Measurements from ENCODE around the gene GAB1.

The GAB1 gene

DNA sequence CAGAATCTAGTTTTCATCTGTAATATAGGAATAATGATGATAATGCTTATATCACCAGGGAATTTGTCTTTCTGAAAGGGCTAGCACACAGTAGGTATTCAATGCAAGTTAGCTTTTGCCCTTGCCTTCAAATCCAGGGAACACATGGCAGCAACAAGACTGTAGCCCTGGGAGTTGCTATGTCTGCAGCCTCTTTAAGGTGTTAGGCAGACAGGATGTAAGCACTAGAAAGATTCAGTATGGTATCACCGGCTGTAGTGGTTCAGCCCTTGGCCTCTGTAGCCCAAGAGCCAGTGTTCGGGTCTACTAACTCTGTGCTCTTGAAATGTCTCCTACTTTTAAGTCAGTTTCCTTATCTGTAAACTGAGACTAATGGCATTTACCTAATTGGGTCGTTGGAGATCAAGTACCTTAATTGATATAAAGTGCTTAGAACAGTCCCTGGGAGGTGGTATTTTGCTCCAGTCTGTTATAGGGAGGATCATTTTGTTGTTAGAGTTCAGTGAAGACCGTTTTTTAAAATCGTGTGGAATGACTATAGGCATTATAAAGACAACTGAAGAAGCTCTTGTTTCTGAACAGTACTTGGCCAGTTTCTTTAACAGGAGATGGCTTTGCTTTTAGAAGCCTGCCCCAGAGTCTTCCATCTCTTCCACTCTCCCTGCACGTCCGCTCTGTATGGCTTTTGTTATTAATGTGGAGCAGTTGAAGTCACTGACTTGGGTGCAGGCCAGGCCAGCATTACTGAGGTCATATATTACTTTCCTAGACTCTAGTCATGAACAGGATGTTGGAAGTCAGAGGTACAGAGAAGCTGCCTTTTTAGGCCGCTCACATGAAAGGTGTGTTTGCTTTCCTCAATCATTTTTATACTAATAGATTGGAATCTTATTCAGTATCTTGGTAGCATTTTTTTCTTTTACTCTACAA lies 44.8 kb downstream of the GAB1 start:
- Mint-ChIP-seq H3K36me3 (ENCODE audit: low read depth) (no peaks in the 10 kb centered on the region), H3K4me3 (no peak overlapping the region), H3K27me3 (ENCODE audit: low read depth) (no peaks in the 10 kb centered on the region), H3K27ac (no peak overlapping the region), H3K9me3 (no peaks in the 10 kb centered on the region), H3K4me1 (ENCODE audit: low read depth) (no peaks in the 10 kb centered on the region)

DNA sequence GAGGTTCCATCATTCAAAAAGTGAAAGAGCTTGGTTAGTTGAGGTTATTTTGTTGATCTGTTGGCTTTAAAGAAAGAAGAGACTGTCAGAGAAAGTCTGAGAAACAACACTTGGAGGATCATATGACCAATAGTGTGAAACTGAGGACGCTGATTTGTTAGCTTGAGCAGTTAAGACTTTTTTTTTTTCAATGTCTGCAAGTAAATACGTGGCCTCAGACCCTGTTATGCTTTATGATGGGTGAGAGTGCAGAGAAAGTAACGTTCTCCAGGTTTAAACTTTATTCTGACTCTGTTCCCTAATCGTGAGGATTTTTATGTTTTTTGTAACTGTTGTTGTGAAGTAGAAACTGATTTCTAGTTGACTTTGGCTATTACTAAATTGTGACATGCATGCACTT lies 45.9 kb downstream of the GAB1 start:
- H3K4me3 Mint-ChIP-seq, result no peak overlapping the region
- no peak overlapping the region for H3K27ac Mint-ChIP-seq
- no peaks in the 10 kb centered on the region for H3K36me3 Mint-ChIP-seq (ENCODE audit: low read depth)
- H3K4me1 Mint-ChIP-seq (ENCODE audit: low read depth), result no peaks in the 10 kb centered on the region
- H3K27me3 Mint-ChIP-seq (ENCODE audit: low read depth), result peaks cover 1% of the 10 kb centered on the region
- no peaks in the 10 kb centered on the region for H3K9me3 Mint-ChIP-seq

DNA sequence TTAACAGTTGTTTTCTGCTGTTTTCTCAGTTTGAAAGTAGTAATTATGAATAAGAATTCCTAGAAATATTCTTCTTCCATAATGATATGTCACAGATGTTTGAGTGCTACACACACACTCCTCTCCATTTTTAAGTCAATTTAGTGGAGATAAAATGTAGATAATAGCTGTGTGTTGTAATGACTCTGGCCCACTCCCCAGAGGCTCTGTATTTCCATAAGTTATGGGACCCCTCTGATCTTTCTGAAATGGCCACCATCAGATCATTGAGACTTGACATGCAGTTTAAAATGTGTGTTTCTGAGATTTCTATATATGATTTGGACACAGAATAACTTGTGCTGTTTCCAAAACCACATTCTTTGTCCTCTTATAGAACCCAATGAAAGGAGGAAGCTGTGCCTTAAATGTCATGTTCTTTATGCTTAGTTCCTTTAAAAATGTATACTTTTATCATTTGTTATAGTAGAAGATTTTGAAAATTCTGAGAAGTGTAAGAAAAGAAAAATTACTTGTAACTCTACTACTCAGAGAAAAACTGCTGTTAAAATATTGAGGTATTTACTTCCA lies 46.4 kb downstream of the GAB1 start:
- Mint-ChIP-seq H3K27ac (no peak overlapping the region), H3K4me1 (ENCODE audit: low read depth) (no peaks in the 10 kb centered on the region), H3K36me3 (ENCODE audit: low read depth) (no peaks in the 10 kb centered on the region), H3K9me3 (no peaks in the 10 kb centered on the region), H3K27me3 (ENCODE audit: low read depth) (peaks cover 4% of the 10 kb centered on the region), H3K4me3 (no peak overlapping the region)

DNA sequence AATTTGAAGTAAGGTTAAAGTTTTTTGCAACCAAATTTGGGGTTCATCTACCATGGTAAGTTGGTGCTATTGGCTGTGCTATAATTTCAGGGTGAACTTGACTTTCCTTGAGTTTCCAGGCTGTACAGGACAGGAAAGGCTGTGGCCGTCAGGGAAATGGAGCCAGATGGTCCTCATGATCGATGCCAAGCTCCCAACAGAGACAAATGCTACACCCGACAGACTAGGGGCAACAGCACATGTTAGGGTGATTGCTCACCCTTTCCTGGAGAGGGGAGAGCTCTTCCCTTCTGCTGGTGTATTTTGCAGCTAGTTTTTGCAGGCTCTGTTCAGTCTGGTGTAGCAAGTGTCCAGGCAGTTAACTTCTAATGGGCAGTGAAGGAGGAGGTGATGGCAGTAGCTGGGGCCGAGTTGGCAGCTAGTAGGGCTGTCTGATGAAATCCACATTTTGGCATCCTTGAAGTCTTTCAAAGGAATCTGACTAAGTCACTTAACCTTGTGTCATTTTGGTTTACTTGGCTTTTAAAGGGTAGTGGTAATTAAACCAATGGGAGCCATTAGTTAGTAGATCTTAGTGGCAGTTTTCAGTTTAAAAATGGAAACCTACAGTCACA lies 47.8 kb downstream of the GAB1 start:
- no peak overlapping the region for H3K4me3 Mint-ChIP-seq
- H3K36me3 Mint-ChIP-seq (ENCODE audit: low read depth), result no peaks in the 10 kb centered on the region
- H3K27me3 Mint-ChIP-seq (ENCODE audit: low read depth), result peaks cover 4% of the 10 kb centered on the region
- no peaks in the 10 kb centered on the region for H3K4me1 Mint-ChIP-seq (ENCODE audit: low read depth)
- no peaks in the 10 kb centered on the region for H3K9me3 Mint-ChIP-seq
- no peak overlapping the region for H3K27ac Mint-ChIP-seq

DNA sequence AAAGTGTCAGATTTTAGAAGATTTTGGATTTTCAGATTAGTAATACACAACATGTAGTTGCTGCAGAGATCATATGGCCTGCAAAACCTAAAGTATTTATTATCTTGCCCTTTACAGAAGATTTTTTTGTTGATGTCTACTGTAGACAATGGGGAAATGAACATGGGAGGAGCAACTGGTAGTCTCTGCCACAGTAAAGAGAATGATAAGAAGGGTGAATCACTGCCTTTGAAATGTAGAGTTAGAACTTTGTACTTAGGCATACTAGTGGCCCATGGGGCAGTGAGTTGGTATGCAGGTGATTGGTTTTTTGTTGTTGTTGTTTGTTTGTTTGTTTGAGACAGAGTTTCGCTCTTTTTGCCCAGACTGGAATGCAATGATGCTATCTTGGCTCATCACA lies 50.1 kb downstream of the GAB1 start:
- H3K4me1 Mint-ChIP-seq (ENCODE audit: low read depth), result no peaks in the 10 kb centered on the region
- H3K36me3 Mint-ChIP-seq (ENCODE audit: low read depth), result no peaks in the 10 kb centered on the region
- no peaks in the 10 kb centered on the region for H3K9me3 Mint-ChIP-seq
- H3K27ac Mint-ChIP-seq, result no peak overlapping the region
- H3K27me3 Mint-ChIP-seq (ENCODE audit: low read depth), result peaks cover 16% of the 10 kb centered on the region
- H3K4me3 Mint-ChIP-seq, result no peak overlapping the region

DNA sequence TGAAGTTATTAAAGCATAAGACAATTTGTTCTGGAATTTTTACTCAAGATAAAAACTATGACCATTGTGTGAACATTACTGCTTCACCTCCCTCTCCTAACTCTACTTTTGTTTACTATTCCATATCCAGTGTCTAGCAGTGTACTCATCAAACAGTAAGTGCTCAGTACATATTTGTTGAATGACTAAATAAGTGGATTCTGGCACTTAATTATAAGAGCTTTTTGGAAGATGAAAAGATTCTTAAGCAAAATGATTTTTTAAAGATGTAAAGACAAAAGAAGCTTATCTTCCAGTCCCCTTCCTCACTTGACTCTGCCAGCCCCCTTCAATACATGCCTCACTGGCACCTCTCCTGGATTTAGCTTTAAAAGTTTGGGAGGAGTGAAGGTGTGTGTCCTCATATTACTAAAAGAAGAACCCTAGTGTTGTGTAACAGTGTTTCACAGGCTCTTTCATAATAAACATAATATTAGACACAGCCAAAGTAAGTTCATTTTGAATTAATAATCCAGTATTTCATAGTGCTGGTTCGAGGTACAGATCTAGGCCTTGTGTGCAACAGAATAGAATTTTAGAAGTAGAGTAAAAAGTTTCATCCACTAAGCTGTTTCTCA lies 53.0 kb downstream of the GAB1 start:
- H3K4me1 Mint-ChIP-seq (ENCODE audit: low read depth), result no peaks in the 10 kb centered on the region
- H3K27me3 Mint-ChIP-seq (ENCODE audit: low read depth), result peaks cover 26% of the 10 kb centered on the region
- H3K36me3 Mint-ChIP-seq (ENCODE audit: low read depth), result no peaks in the 10 kb centered on the region
- H3K9me3 Mint-ChIP-seq, result no peaks in the 10 kb centered on the region
- H3K27ac Mint-ChIP-seq, result no peak overlapping the region
- H3K4me3 Mint-ChIP-seq, result no peak overlapping the region

DNA sequence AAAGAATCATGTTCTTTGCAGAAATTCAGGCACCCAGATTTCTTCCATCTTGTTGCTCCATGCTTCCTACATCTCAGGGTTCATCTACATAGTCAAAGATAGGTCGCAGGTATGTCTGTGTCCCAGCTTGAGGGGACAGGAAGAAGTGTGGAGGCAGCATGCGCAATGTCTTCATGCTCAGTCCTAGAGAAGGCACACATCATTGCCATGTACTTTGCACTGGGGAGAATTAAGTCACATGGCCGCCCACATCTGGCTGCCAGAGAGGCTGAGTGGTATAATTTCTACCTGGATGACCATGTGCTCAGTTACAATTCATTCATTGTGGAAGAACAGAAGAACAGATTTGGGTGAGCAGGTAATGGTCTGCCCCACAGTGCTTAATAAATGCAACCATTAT lies 54.1 kb downstream of the GAB1 start:
- Mint-ChIP-seq H3K27me3 (ENCODE audit: low read depth) (peaks cover 28% of the 10 kb centered on the region), H3K27ac (no peak overlapping the region), H3K4me3 (no peak overlapping the region), H3K4me1 (ENCODE audit: low read depth) (no peaks in the 10 kb centered on the region), H3K9me3 (no peaks in the 10 kb centered on the region), H3K36me3 (ENCODE audit: low read depth) (no peaks in the 10 kb centered on the region)

DNA sequence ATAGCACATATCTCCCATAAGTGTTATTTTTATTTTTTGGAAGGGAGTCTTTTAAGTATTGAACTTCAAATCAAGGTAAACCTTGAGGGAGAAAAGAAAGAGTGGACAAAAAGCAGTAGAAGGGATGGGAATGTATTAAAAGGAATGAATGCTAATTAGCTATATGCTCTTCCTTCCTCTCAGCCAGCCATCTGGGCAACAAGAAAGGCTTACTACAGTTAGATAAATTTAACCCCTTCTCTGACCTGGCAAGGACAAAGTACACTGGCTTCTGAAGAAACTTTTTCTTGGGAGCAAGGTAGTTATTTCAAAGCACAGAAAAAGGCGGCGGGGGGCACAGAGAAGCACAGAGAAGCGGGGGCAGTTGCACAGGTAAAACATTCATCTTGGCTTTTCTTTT lies 54.6 kb downstream of the GAB1 start:
- H3K4me3 Mint-ChIP-seq, result no peak overlapping the region
- H3K9me3 Mint-ChIP-seq, result no peaks in the 10 kb centered on the region
- H3K27ac Mint-ChIP-seq, result no peak overlapping the region
- no peaks in the 10 kb centered on the region for H3K36me3 Mint-ChIP-seq (ENCODE audit: low read depth)
- H3K27me3 Mint-ChIP-seq (ENCODE audit: low read depth), result peaks cover 31% of the 10 kb centered on the region
- H3K4me1 Mint-ChIP-seq (ENCODE audit: low read depth), result no peaks in the 10 kb centered on the region

DNA sequence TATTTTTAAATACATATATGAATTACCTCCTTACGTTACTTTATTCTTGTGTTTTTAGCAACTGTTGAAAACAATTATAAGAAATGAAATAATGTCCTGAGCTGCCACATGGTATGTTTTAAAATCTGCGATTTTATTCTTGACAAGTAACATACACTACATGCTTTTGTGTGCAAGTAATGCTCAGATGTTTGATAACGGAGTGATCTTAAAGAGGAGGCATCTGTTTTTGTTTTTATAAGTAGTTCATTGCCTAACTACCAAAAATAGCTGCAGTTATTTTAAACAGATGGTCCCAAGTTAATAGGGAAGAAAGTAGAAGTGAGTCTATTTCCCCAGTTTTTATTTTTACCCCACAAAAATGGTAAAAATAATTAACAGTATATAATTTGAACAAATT lies 55.2 kb downstream of the GAB1 start:
- Mint-ChIP-seq H3K4me1 (ENCODE audit: low read depth) (no peaks in the 10 kb centered on the region), H3K36me3 (ENCODE audit: low read depth) (no peaks in the 10 kb centered on the region), H3K9me3 (no peaks in the 10 kb centered on the region), H3K27ac (no peak overlapping the region), H3K4me3 (no peak overlapping the region), H3K27me3 (ENCODE audit: low read depth) (peaks cover 37% of the 10 kb centered on the region)

DNA sequence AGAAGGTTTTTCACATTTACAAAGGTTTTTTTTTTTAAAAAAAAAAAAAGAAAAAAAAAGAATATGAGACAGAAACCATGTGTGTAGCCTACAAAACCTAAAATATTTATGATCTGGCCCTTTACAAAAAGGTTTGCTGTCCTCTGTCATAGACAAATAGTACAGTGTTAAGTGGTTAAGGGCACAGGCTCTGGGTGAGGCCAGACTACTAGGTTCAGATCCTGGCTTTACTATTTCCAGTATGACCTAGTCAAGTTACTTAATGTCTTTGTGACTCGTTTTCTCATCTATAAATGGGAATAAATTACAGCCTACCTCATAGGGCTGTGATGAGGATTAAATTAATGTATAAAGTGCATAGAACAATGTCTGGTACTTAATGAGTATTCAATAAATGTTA lies 56.5 kb downstream of the GAB1 start:
- H3K27ac Mint-ChIP-seq, result no peak overlapping the region
- no peak overlapping the region for H3K4me3 Mint-ChIP-seq
- H3K4me1 Mint-ChIP-seq (ENCODE audit: low read depth), result no peaks in the 10 kb centered on the region
- no peaks in the 10 kb centered on the region for H3K36me3 Mint-ChIP-seq (ENCODE audit: low read depth)
- H3K9me3 Mint-ChIP-seq, result no peaks in the 10 kb centered on the region
- H3K27me3 Mint-ChIP-seq (ENCODE audit: low read depth), result peaks cover 41% of the 10 kb centered on the region

DNA sequence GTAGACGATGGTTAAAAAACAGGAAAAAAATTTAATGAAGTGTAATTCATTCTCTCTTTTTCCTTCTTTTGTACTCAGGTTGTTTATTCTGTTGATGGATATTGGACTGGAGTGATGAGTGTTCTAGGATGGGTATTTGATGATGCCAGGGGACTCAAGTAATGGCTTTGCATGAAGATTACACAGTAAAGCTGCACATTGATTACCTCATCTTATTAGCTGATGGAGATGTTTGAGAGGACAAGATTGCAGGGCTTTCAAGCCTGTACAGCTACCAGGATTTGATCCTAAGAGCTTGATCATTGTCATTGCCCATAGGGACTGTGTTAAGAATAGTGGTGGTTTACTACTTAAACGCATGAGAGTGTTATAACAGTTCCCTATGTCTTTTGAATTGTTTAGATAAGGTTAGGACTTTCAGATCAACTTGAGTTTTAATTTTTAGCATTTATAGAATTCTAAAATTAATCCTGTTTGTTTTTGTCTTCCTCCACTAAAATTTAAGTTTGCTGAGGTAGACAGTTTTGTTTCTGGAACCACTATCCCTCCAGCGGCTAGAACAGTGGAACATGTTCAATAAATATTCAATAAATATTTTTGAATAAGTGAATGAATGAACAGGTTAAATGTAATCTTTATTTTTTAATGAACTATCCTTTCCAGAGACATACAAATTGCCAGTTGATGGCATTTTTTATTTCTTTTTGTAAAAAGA lies 58.2 kb downstream of the GAB1 start:
- Mint-ChIP-seq H3K27ac (no peak overlapping the region), H3K36me3 (ENCODE audit: low read depth) (no peaks in the 10 kb centered on the region), H3K27me3 (ENCODE audit: low read depth) (peaks cover 46% of the 10 kb centered on the region), H3K4me1 (ENCODE audit: low read depth) (no peaks in the 10 kb centered on the region), H3K4me3 (no peak overlapping the region), H3K9me3 (no peaks in the 10 kb centered on the region)

DNA sequence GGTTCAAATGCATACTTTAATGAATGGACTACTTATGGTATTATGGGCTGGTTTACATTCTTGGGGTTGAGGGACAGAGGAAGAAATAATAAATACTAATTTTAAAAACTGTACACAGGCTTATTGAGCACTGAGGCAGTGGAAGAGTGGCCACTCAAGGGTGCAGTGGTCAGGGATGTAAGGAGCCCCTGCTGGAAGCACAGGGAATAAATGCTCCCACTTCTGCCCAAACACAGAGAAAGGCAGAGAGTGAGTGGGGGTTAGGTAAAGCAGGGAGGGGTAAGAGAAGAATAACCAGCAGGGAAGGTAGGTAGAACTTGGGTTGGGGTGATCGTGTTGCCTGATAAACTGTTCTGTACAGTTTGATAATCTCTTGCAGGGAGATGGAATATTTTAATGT lies 60.0 kb downstream of the GAB1 start:
- Mint-ChIP-seq H3K27me3 (ENCODE audit: low read depth) (peaks cover 34% of the 10 kb centered on the region), H3K4me3 (no peak overlapping the region), H3K36me3 (ENCODE audit: low read depth) (no peaks in the 10 kb centered on the region), H3K27ac (no peak overlapping the region), H3K9me3 (no peaks in the 10 kb centered on the region), H3K4me1 (ENCODE audit: low read depth) (no peaks in the 10 kb centered on the region)

DNA sequence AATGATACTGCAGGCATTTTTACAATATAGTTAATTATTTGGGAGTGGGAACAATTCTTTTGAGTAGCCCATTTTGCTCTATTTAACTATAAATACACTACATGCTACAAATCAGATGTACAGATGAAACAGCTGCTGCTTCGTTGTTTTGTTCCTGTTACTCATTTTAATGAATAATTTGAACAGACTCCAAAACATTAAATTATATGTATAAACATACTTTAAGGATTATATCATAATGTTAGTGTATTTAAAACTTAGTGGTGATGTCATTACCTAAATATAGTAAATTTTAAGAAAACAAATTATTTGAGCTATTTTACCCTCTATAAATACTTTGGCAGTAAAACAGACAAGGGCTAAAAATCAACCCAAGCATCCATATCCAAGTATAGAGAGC lies 60.7 kb downstream of the GAB1 start:
- H3K27ac Mint-ChIP-seq, result no peak overlapping the region
- peaks cover 34% of the 10 kb centered on the region for H3K27me3 Mint-ChIP-seq (ENCODE audit: low read depth)
- H3K9me3 Mint-ChIP-seq, result no peaks in the 10 kb centered on the region
- no peak overlapping the region for H3K4me3 Mint-ChIP-seq
- H3K4me1 Mint-ChIP-seq (ENCODE audit: low read depth), result no peaks in the 10 kb centered on the region
- H3K36me3 Mint-ChIP-seq (ENCODE audit: low read depth), result no peaks in the 10 kb centered on the region

DNA sequence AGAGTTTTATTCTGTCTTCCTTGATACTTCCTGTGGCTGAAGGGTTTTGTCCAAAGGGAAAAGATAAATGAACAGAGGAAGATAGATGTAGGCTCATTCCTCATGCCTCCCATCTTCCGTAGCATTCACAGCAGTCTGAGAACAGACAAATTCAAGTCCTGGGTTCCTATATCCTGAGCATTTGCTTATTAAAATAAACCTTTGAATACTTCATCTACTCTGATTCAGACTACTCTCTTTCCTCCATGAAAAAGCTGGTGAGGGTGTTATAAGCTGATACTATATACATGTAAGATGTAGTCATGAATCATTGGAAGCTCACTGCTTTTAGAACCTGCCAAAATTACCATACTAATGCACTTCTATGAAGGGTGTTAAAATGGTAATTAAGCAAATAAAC lies 61.2 kb downstream of the GAB1 start:
- no peak overlapping the region for H3K4me3 Mint-ChIP-seq
- H3K27ac Mint-ChIP-seq, result no peak overlapping the region
- H3K4me1 Mint-ChIP-seq (ENCODE audit: low read depth), result no peaks in the 10 kb centered on the region
- peaks cover 34% of the 10 kb centered on the region for H3K27me3 Mint-ChIP-seq (ENCODE audit: low read depth)
- no peaks in the 10 kb centered on the region for H3K9me3 Mint-ChIP-seq
- H3K36me3 Mint-ChIP-seq (ENCODE audit: low read depth), result no peaks in the 10 kb centered on the region
